Measurements from ENCODE around the gene PHF11.
A peak's percentile ranks its signal among the peaks of the same experiment; 100 is the strongest.

Gene PHF11

GRCh38 chr13:49571299-49572240 lies 75.8 kb downstream of the PHF11 start:
- DNase-seq (ENCODE audit: insufficient read length, low spot score) (no peak), FAIRE-seq (no peak)
- no peak for TF ChIP-seq POLR2AphosphoS5 (IDR thresholded peaks at IDR 0.05; ENCODE audit: low read depth, low read length)
- peak; percentile 91 for TF ChIP-seq PAX5 (IDR thresholded peaks at IDR 0.05; ENCODE audit: insufficient read depth, low read length, severe bottlenecking)
